Activated T-helper 1 cell treated with Interleukin-2 at 50 U/mL for 16 hours (primary cell): ENCODE data around the gene FRY.

Experiments used
- DNase-seq: peaks from one replicate; pipeline ENCODE4 v3.0.0-alpha.2; 2020; ENCODE audit warnings: low read depth

Gene FRY

GRCh38 chr13:32135056-32135390 is 103.4 kb downstream of the FRY start:
- no peak for DNase-seq

- DNase-seq, result no peak
These were observed 104.1 kb downstream of the FRY start for GRCh38 chr13:32135655-32136054.

- DNase-seq, result no peak
These were observed 104.5 kb downstream of the FRY start for GRCh38 chr13:32136061-32136460.

- no peak for DNase-seq
These were observed 105.1 kb downstream of the FRY start for GRCh38 chr13:32136716-32137115.

- no peak for DNase-seq
These were observed 107.7 kb downstream of the FRY start for GRCh38 chr13:32139251-32139650.

- no peak for DNase-seq
These were observed 108.5 kb downstream of the FRY start for GRCh38 chr13:32140109-32140508.

- DNase-seq, result no peak
These were observed 109.9 kb downstream of the FRY start for GRCh38 chr13:32141462-32141861.

GRCh38 chr13:32142115-32142514 is 110.5 kb downstream of the FRY start:
- DNase-seq, result no peak

GRCh38 chr13:32142956-32143375 is 111.4 kb downstream of the FRY start:
- DNase-seq, result no peak

GRCh38 chr13:32147193-32147592 is 115.6 kb downstream of the FRY start:
- DNase-seq, result no peak

- no peak for DNase-seq
These were observed 116.4 kb downstream of the FRY start for GRCh38 chr13:32147976-32148375.

- no peak for DNase-seq
These were observed 118.7 kb downstream of the FRY start for GRCh38 chr13:32150239-32150638.

- DNase-seq, result no peak
These were observed 119.2 kb downstream of the FRY start for GRCh38 chr13:32150794-32151193.

- no peak for DNase-seq
These were observed 119.7 kb downstream of the FRY start for GRCh38 chr13:32151240-32151639.

- no peak for DNase-seq
These were observed 121.5 kb downstream of the FRY start for GRCh38 chr13:32153056-32153455.

- DNase-seq, result no peak
These were observed 127.7 kb downstream of the FRY start for GRCh38 chr13:32159137-32159869.

- no peak for DNase-seq
These were observed 130.9 kb downstream of the FRY start for GRCh38 chr13:32162395-32163005.

- DNase-seq, result no peak
These were observed 133.2 kb downstream of the FRY start for GRCh38 chr13:32164622-32165268.

GRCh38 chr13:32165796-32166195 is 134.2 kb downstream of the FRY start:
- DNase-seq, result no peak

- DNase-seq, result no peak
These were observed 136.6 kb downstream of the FRY start for GRCh38 chr13:32168131-32168530.

GRCh38 chr13:32170841-32171240 is 139.3 kb downstream of the FRY start:
- no peak for DNase-seq

- DNase-seq, result no peak
These were observed 142.3 kb downstream of the FRY start for GRCh38 chr13:32173881-32174280.

- no peak for DNase-seq
These were observed 142.8 kb downstream of the FRY start for GRCh38 chr13:32174366-32174765.

- DNase-seq, result no peak
These were observed 143.7 kb downstream of the FRY start for GRCh38 chr13:32175307-32175706.
